PC-3 (cell line): ENCODE measurements around the gene CAPN5.

Source experiments
- CTCF ChIP-seq: fragments of 300-600 bp; sonication (generic); conservative IDR thresholded peaks from 2 replicates; pipeline ENCODE4 v1.5.1; 2017; ENCODE audit warnings: antibody characterized with exemption, low read depth, mild to moderate bottlenecking, low read length
- EZH2 ChIP-seq: fragments of 300-600 bp; sonication (generic); IDR thresholded peaks from one replicate; pipeline ENCODE4 v1.6.1; 2017; ENCODE audit warnings: antibody characterized with exemption, mild to moderate bottlenecking, low read length; ENCODE audit not compliant: unreplicated experiment

GRCh38 chr11:77158041-77158695 lies 91.4 kb downstream of the CAPN5 start:
- TF ChIP-seq CTCF (no peak), EZH2 (no peak)
